ENCODE measurements around the gene RNU1-4.
"Not testable (repeated sequence)": the region's sequence is repeated elsewhere in the genome, so short reads cannot be mapped to it uniquely, and the experiment has no call there.

Gene RNU1-4

DNA sequence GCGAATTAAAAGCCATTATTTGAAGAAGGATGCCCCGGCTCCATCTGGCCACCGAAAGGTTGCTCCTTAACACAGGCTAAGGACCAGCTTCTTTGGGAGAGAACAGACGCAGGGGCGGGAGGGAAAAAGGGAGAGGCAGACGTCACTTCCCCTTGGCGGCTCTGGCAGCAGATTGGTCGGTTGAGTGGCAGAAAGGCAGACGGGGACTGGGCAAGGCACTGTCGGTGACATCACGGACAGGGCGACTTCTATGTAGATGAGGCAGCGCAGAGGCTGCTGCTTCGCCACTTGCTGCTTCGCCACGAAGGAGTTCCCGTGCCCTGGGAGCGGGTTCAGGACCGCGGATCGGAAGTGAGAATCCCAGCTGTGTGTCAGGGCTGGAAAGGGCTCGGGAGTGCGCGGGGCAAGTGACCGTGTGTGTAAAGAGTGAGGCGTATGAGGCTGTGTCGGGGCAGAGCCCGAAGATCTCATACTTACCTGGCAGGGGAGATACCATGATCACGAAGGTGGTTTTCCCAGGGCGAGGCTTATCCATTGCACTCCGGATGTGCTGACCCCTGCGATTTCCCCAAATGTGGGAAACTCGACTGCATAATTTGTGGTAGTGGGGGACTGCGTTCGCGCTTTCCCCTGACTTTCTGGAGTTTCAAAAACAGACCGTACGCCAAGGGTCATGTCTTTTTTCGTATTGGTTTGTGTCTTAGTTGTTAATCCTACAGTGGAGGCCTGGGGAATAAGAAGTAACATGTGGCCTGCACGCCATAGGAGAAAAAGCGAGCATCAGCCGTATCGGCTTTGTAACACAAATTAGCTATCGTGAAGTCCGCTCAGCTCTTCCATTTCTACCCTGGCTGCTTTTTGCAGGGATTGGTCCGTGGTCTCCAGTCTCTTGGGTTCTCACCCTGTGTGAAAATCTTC lies at the start of gene RNU1-4:
TSS of gene RNU1-4 (plus strand) at position 470 of the 918 bp plus-strand sequence.
- DNase-seq, result not testable (repeated sequence)

- not testable (repeated sequence) for DNase-seq
These were observed 49.2 kb upstream of the RNU1-4 start for GRCh38 chr1:16690971-16691682.

GRCh38 chr1:16692283-16692682 lies 48.0 kb upstream of the RNU1-4 start:
- not testable (repeated sequence) for DNase-seq

- not testable (repeated sequence) for DNase-seq
These were observed 47.4 kb upstream of the RNU1-4 start for GRCh38 chr1:16692717-16693448.

- not testable (repeated sequence) for DNase-seq
These were observed 46.6 kb upstream of the RNU1-4 start for GRCh38 chr1:16693449-16694307.

DNA sequence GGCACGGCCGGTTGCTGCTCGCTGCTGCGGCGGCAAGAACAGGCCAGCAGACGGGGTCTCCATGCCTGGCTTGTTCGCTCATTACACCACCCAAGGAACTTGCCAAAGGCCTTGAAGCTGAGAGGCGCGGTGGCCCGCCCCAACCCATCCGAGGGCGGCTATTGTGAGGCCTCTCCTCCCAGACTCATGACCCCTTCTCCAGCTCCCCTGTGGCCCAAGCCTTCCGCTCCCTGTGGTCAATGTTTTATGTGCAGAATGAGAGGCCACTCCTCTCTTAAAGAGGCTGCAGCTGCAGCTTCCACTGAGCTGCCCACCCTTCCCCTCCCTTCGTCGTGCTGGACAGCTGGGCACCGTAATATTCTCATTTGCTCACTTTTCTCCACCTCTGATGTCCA lies 46.0 kb upstream of the RNU1-4 start:
- not testable (repeated sequence) for DNase-seq

- DNase-seq, result not testable (repeated sequence)
These were observed 43.7 kb upstream of the RNU1-4 start for GRCh38 chr1:16696507-16697150.

DNA sequence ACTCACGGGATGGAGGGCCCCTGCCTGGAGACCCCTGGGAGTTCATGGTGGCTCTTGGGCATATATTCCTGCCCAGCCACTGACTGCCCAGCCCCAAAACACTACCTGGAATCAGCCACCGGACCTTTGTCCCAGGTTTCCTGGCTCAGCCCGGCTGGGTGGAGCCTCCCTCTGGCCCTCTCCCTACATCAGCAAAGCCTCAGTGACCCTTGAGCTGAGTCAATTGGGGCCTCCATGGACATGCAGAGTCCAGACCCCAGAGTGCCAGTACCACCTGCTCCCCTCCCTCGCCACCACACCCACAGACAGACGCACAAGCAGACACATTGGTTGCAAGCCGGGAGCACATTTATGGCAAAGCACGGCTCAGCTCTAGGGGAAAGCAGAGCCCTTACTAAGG lies 43.2 kb upstream of the RNU1-4 start:
- not testable (repeated sequence) for DNase-seq

- not testable (repeated sequence) for DNase-seq
These were observed 40.9 kb upstream of the RNU1-4 start for GRCh38 chr1:16699440-16699839.

DNA sequence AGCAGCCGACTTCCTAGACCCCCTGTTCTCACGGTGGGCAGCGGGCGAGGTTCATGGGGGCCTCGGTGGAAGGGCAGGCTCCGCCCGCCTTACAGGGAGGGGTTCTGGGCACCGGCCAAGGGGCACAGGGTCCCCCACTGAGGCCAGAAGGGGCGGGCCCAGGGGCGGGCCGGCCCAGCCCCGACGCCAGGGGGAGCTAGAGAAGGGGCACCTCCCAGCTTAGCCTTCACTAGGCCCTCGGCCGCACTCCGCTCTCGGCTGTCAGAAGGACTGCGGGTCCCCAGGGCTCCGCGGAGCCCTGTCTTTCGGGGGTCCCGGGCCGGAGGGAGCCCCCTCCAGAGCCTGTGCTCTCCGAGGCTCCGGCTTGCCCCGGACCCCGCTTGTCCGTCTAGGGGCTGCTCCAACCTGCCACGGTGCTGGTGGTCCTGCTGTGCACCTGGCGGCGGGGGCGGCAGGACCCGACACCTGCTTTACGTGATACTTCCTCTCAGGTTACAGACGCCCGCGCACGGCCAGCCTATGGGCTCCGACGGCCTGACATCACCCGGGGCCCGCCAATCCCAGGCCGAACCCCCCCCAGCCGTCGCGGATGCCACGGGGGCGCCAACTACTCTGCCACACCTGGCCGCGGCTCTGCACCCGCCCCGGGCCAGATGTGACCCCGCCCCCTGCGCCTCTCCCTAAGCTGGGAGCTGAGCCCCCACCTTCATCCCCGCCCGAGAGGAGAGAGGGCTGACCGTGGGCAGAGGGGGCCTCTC lies 40.0 kb upstream of the RNU1-4 start:
- DNase-seq, result not testable (repeated sequence)

GRCh38 chr1:16701189-16701588 lies 39.1 kb upstream of the RNU1-4 start:
- DNase-seq, result not testable (repeated sequence)

DNA sequence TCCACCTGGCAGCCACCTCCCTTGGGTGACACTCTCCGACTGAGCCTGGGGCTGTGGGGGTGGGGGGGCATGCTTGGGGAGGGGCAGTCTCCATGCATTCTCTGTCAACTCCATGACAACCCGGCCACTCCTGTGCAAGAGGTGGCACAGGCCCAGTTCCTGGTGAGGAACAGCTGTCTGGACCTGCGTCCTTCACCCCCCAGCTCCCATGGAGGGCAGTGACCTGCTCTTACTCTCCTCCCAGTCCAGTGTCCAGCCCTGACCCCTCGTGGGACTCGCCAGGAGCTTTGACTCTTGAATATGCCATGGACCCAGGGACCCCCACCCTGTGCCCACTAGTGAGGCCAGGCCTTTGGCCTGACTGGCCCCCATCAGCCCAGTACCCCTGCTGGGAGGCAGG lies 38.0 kb upstream of the RNU1-4 start:
- DNase-seq, result not testable (repeated sequence)

GRCh38 chr1:16703141-16703540 lies 37.2 kb upstream of the RNU1-4 start:
- DNase-seq, result not testable (repeated sequence)

- not testable (repeated sequence) for DNase-seq
These were observed 36.7 kb upstream of the RNU1-4 start for GRCh38 chr1:16703602-16704001.

DNA sequence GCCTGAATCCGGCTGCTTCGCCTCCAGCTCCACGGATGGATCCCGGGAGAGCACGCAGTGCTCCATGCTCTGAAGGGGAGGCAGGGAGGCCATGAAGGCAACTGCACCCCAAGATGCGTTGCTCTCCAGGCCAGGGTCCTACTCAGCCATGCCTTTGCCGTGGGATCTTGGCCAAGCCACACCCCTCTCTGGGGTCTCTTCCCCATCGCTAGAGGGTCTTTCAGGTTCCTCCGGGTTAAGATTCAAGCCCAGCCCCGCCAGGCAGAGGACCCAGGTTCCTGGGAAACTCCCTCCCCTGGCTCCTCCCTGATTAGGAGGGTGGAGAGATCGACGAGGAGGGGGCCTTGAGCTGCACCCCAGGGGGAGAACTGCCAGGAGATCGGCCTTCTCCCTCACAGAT lies 36.2 kb upstream of the RNU1-4 start:
- not testable (repeated sequence) for DNase-seq

DNA sequence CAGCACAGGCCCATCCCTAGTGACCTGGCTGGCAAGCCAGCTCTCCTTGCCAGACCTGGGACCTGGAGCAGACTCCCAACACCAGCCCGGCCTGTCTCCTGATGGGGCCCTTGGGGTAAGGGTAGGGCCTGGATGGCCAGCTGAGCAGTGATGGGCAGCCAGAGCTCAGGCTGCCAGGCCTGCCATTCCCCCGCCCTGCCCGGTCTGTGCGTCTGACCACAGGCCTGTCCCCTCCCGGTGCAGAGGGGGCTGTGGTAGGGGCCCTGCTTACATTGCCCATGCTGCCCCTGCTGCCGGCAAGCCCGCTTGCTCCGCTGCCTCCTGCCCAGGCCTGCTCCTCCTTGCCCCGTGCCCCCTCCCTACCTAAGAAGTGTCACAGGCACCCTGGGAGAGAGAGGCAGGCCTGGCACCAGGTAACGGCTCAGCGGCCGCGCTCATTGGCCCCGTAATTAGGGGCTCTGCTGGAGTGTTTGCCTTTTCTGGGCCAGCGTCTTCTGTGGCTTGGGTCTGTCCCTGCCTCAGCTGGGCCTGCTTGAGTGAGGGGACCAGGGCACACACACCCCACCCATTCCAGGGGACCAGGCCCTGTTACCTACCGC lies 35.7 kb upstream of the RNU1-4 start:
- not testable (repeated sequence) for DNase-seq

GRCh38 chr1:16706302-16706701 lies 34.0 kb upstream of the RNU1-4 start:
- DNase-seq, result not testable (repeated sequence)

GRCh38 chr1:16707130-16708093 lies 32.9 kb upstream of the RNU1-4 start:
- not testable (repeated sequence) for DNase-seq

DNA sequence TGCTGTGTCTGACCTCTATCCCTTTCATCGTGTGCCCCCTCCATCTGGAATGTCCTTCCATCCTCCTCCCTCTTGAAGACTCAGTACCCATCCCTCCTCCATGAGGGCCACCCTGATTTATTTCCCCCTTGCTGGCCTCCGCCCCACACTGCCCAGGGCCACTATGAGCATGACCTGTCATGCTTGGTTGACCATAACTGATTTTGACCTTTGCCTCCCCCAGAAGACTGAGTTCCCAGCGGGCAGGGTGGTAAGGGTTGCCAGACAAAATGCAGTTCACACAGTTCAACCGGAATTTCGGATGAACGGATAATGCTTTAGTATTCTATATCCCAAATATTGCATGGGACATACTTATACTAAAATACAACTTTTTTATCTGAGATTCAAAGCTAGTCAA lies 31.6 kb upstream of the RNU1-4 start:
- not testable (repeated sequence) for DNase-seq

Measured in HCEC 1CT (cell line).